GM23248 (cell line): Measurements from ENCODE around the gene P4HA2.

Experiments used
- EZH2 ChIP-seq: fragments of 200-600 bp; sonication (generic); IDR thresholded peaks from 2 replicates; pipeline ENCODE4 v1.6.1; 2018; ENCODE audit warnings: antibody characterized with exemption, mild to moderate bottlenecking; ENCODE audit not compliant: insufficient read depth, poor library complexity, severe bottlenecking
- EZH2phosphoT487 ChIP-seq: fragments of 200-600 bp; sonication (generic); IDR thresholded peaks from 2 replicates; pipeline ENCODE4 v1.6.1; 2018; ENCODE audit warnings: antibody characterized with exemption, moderate library complexity, mild to moderate bottlenecking, low read depth; ENCODE audit not compliant: insufficient read depth

DNA sequence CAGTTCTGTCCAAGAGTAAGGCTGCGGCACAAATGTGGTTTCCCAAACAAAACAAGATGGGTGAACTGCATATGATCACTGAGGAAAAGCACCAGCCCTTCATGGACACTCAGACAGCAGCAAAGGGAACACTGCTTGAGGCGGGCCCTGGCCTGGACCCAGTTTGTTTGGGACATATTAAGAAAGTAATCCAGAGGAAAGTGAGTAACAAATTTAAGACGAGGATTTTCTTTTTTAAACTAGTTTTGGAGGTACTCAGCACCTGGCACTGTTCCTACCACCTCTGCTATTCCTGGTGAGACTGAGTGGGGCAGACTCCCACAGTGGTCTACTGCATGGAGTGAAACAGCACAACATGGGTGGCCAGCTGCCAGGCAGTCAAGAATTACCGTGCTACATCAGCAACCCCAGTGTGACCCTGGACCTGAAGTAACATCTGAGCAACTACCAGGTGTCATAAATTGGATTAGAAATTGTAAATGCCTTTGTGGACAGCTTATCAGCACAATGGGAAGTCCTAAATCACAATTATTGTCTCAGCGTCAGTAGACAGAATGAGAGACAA, 28.5 kb downstream of the P4HA2 start:
- no peak for TF ChIP-seq EZH2
- no peak for TF ChIP-seq EZH2phosphoT487
